Measurements from ENCODE around the gene INSC. TPM values are rescaled to one million over a fixed set of nuclear protein-coding genes. Genes with fewer than 3 reads are reported as not detected.

The INSC gene
- total and polyA plus RNA-seq, 2 of the 8 experiments (the other 6 are each of a cell fraction or from before 2014, with no cell fraction given) = 0.58 to 0.59 TPM

DNA sequence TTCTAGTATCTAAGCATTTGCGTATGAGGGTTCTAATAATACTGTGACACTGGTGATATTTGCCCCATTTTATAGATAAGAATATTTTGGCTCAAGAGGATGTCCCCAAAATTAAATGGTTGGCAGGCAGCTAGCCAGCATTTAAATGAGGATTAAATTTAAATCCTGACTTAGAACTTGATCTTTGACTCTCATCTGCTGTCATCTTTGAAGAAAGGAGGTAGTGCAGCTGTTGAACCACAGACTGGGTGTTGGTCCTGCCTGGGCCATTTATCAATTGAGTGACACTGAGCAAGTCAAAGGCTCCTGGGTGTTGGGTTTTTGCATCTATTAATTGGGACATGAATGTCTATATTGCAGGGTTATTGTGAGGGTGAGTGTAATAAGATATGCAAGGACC, 112.3 kb downstream of the INSC start (continued):
- TF ChIP-seq, protein P1, sequence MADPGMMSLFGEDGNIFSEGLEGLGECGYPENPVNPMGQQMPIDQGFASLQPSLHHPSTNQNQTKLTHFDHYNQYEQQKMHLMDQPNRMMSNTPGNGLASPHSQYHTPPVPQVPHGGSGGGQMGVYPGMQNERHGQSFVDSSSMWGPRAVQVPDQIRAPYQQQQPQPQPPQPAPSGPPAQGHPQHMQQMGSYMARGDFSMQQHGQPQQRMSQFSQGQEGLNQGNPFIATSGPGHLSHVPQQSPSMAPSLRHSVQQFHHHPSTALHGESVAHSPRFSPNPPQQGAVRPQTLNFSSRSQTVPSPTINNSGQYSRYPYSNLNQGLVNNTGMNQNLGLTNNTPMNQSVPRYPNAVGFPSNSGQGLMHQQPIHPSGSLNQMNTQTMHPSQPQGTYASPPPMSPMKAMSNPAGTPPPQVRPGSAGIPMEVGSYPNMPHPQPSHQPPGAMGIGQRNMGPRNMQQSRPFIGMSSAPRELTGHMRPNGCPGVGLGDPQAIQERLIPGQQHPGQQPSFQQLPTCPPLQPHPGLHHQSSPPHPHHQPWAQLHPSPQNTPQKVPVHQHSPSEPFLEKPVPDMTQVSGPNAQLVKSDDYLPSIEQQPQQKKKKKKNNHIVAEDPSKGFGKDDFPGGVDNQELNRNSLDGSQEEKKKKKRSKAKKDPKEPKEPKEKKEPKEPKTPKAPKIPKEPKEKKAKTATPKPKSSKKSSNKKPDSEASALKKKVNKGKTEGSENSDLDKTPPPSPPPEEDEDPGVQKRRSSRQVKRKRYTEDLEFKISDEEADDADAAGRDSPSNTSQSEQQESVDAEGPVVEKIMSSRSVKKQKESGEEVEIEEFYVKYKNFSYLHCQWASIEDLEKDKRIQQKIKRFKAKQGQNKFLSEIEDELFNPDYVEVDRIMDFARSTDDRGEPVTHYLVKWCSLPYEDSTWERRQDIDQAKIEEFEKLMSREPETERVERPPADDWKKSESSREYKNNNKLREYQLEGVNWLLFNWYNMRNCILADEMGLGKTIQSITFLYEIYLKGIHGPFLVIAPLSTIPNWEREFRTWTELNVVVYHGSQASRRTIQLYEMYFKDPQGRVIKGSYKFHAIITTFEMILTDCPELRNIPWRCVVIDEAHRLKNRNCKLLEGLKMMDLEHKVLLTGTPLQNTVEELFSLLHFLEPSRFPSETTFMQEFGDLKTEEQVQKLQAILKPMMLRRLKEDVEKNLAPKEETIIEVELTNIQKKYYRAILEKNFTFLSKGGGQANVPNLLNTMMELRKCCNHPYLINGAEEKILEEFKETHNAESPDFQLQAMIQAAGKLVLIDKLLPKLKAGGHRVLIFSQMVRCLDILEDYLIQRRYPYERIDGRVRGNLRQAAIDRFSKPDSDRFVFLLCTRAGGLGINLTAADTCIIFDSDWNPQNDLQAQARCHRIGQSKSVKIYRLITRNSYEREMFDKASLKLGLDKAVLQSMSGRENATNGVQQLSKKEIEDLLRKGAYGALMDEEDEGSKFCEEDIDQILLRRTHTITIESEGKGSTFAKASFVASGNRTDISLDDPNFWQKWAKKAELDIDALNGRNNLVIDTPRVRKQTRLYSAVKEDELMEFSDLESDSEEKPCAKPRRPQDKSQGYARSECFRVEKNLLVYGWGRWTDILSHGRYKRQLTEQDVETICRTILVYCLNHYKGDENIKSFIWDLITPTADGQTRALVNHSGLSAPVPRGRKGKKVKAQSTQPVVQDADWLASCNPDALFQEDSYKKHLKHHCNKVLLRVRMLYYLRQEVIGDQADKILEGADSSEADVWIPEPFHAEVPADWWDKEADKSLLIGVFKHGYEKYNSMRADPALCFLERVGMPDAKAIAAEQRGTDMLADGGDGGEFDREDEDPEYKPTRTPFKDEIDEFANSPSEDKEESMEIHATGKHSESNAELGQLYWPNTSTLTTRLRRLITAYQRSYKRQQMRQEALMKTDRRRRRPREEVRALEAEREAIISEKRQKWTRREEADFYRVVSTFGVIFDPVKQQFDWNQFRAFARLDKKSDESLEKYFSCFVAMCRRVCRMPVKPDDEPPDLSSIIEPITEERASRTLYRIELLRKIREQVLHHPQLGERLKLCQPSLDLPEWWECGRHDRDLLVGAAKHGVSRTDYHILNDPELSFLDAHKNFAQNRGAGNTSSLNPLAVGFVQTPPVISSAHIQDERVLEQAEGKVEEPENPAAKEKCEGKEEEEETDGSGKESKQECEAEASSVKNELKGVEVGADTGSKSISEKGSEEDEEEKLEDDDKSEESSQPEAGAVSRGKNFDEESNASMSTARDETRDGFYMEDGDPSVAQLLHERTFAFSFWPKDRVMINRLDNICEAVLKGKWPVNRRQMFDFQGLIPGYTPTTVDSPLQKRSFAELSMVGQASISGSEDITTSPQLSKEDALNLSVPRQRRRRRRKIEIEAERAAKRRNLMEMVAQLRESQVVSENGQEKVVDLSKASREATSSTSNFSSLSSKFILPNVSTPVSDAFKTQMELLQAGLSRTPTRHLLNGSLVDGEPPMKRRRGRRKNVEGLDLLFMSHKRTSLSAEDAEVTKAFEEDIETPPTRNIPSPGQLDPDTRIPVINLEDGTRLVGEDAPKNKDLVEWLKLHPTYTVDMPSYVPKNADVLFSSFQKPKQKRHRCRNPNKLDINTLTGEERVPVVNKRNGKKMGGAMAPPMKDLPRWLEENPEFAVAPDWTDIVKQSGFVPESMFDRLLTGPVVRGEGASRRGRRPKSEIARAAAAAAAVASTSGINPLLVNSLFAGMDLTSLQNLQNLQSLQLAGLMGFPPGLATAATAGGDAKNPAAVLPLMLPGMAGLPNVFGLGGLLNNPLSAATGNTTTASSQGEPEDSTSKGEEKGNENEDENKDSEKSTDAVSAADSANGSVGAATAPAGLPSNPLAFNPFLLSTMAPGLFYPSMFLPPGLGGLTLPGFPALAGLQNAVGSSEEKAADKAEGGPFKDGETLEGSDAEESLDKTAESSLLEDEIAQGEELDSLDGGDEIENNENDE (IDR thresholded peaks at IDR 0.05; ENCODE audit: insufficient replicate concordance, low read length) = no peak
- TF ChIP-seq SP2 (IDR thresholded peaks at IDR 0.05; ENCODE audit: low read length) = no peak
- TF ChIP-seq BCL11A (IDR thresholded peaks at IDR 0.05; ENCODE audit: low read depth in 2 of 2, low read length in 2 of 2) = no peak
- no peak for TF ChIP-seq BRCA1 (IDR thresholded peaks at IDR 0.05; ENCODE audit: low read depth, low read length)
- no peak for TF ChIP-seq POLR2AphosphoS5 (IDR thresholded peaks at IDR 0.05; ENCODE audit: low read depth, low read length)
- TF ChIP-seq KDM4A (IDR thresholded peaks at IDR 0.05; ENCODE audit: low read depth, low read length, severe bottlenecking) = no peak
- TF ChIP-seq SP1 (IDR thresholded peaks at IDR 0.05; ENCODE audit: low read depth, low read length) = no peak
- no peak for TF ChIP-seq ZNF274 (IDR thresholded peaks at IDR 0.05; ENCODE audit: borderline replicate concordance, extremely low read depth, low read length)
- TF ChIP-seq SP4 (IDR thresholded peaks at IDR 0.05; ENCODE audit: low read length) = no peak
- TF ChIP-seq EGR1 (IDR thresholded peaks at IDR 0.05; ENCODE audit: borderline replicate concordance, low read depth, low read length) = no peak
- TF ChIP-seq YY1 (IDR thresholded peaks at IDR 0.05; ENCODE audit: low read depth, low read length) = no peak
- TF ChIP-seq ATF3 (IDR thresholded peaks at IDR 0.05; ENCODE audit: insufficient read depth, low read depth, low read length) = no peak
